ENCODE data around the gene NEUROD1.

- TF ChIP-seq CTCF (conservative IDR thresholded peaks at IDR 0.05; ENCODE audit: low read depth, low read length) (no peak), EZH2 (IDR thresholded peaks at IDR 0.05; ENCODE audit: low read length, unreplicated experiment) (no peak), EZH2phosphoT487 (IDR thresholded peaks at IDR 0.05; ENCODE audit: borderline replicate concordance, low read length) (no peak)
Measured at GRCh38 chr2:181724662-181725061, 44.3 kb upstream of the NEUROD1 start.
